HepG2 (cell line): ENCODE measurements around the gene CD9.

Experiments
- HCFC1 ChIP-seq: fragments of 150-350 bp; IDR thresholded peaks from 2 replicates; pipeline ENCODE4 v1.6.1; 2014; ENCODE audit warnings: low read depth, low read length
- MEF2D ChIP-seq: sonication (generic); formaldehyde crosslinking; IDR thresholded peaks from 2 replicates; pipeline ENCODE4 v1.5.1; 2020; ENCODE audit warnings: mild to moderate bottlenecking, missing genetic modification reagents
- PHF8 ChIP-seq: sonication (generic); formaldehyde crosslinking; IDR thresholded peaks from 2 replicates; pipeline ENCODE4 v1.5.0; 2020; ENCODE audit warnings: missing genetic modification reagents
- PTBP1 ChIP-seq: fragments of 200-400 bp; formaldehyde crosslinking; IDR thresholded peaks from 2 replicates; pipeline ENCODE4 v1.6.1; 2018; ENCODE audit warnings: low read length, low read depth; ENCODE audit not compliant: poor library complexity, severe bottlenecking
- ZFP37 ChIP-seq: sonication (generic); formaldehyde crosslinking; IDR thresholded peaks from 2 replicates; pipeline ENCODE4 v1.4.0; 2020; ENCODE audit warnings: missing genetic modification reagents, borderline replicate concordance
- ZNF644 ChIP-seq: IDR thresholded peaks from 2 replicates; pipeline ENCODE4 v1.6.1; 2016; ENCODE audit warnings: low read depth
- TF ChIP-seq, protein P1 (sequence below), 2 experiments: fragments of 450-650 bp in 1 of 2; sonication (generic) in 1 of 2; formaldehyde crosslinking in 1 of 2; IDR thresholded peaks; 2 replicates each; pipeline versions ENCODE4 v1.6.1 to v1.8.0; 2016 to 2022; ENCODE audit warnings: antibody characterized with exemption in 1 of 2, mild to moderate bottlenecking in 1 of 2, missing genetic modification reagents in 1 of 2
- TF ChIP-seq, protein P2 (sequence below): sonication (generic); formaldehyde crosslinking; IDR thresholded peaks from 2 replicates; pipeline ENCODE4 v1.5.0; 2020; ENCODE audit warnings: mild to moderate bottlenecking, missing genetic modification reagents, moderate library complexity

DNA sequence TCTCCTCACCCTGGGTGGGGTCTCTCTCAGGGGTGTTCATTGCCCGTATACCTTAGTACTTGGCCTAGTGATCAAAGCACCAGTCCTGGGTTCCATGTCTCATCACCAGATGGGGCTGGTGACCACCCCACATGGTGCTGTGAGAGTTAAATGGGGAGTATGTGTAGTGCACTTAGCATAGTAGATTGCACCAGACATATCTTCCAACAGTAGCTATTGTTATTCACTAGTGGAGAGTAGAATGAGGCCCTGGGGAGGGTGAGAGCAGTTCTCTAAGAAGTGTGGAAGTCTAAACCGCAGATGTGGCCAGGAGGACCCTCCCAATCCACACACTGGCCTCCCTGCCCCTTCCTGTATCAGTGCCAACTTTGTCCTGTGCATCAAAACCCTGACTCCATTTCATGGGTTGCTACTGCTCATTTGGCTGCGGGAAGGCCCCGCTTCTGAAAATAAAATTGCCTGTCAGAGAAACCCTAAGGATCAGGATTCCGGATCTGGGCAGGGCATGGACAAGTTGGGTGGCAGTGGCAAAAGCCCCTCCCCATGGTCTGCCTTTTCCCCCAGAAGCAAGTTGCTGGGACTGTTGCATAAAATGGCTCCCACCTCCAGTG, 4.4 kb downstream of the CD9 start:
- no peak for TF ChIP-seq ZFP37
- no peak for TF ChIP-seq HCFC1
- no peak for TF ChIP-seq PTBP1
- TF ChIP-seq ZNF644, result no peak
- TF ChIP-seq, protein P1, sequence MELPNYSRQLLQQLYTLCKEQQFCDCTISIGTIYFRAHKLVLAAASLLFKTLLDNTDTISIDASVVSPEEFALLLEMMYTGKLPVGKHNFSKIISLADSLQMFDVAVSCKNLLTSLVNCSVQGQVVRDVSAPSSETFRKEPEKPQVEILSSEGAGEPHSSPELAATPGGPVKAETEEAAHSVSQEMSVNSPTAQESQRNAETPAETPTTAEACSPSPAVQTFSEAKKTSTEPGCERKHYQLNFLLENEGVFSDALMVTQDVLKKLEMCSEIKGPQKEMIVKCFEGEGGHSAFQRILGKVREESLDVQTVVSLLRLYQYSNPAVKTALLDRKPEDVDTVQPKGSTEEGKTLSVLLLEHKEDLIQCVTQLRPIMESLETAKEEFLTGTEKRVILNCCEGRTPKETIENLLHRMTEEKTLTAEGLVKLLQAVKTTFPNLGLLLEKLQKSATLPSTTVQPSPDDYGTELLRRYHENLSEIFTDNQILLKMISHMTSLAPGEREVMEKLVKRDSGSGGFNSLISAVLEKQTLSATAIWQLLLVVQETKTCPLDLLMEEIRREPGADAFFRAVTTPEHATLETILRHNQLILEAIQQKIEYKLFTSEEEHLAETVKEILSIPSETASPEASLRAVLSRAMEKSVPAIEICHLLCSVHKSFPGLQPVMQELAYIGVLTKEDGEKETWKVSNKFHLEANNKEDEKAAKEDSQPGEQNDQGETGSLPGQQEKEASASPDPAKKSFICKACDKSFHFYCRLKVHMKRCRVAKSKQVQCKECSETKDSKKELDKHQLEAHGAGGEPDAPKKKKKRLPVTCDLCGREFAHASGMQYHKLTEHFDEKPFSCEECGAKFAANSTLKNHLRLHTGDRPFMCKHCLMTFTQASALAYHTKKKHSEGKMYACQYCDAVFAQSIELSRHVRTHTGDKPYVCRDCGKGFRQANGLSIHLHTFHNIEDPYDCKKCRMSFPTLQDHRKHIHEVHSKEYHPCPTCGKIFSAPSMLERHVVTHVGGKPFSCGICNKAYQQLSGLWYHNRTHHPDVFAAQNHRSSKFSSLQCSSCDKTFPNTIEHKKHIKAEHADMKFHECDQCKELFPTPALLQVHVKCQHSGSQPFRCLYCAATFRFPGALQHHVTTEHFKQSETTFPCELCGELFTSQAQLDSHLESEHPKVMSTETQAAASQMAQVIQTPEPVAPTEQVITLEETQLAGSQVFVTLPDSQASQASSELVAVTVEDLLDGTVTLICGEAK (IDR thresholded peaks at IDR 0.05), result no peak
- TF ChIP-seq, protein P1 (CRISPR knock-in tag; IDR thresholded peaks at IDR 0.05), result no peak
- no peak for TF ChIP-seq PHF8 (CRISPR knock-in tag)
- TF ChIP-seq MEF2D, result no peak
- TF ChIP-seq, protein P2, sequence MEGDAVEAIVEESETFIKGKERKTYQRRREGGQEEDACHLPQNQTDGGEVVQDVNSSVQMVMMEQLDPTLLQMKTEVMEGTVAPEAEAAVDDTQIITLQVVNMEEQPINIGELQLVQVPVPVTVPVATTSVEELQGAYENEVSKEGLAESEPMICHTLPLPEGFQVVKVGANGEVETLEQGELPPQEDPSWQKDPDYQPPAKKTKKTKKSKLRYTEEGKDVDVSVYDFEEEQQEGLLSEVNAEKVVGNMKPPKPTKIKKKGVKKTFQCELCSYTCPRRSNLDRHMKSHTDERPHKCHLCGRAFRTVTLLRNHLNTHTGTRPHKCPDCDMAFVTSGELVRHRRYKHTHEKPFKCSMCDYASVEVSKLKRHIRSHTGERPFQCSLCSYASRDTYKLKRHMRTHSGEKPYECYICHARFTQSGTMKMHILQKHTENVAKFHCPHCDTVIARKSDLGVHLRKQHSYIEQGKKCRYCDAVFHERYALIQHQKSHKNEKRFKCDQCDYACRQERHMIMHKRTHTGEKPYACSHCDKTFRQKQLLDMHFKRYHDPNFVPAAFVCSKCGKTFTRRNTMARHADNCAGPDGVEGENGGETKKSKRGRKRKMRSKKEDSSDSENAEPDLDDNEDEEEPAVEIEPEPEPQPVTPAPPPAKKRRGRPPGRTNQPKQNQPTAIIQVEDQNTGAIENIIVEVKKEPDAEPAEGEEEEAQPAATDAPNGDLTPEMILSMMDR (CRISPR knock-in tag), result peak; percentile 56
